Heart right ventricle (tissue), 16 donors: ENCODE measurements around the gene KIRREL1. TPM values are rescaled to one million over a fixed set of nuclear protein-coding genes. Genes with fewer than 3 reads are reported as not detected.
A peak's percentile ranks its signal among the peaks of the same experiment; 100 is the strongest.

Experiments
- ATAC-seq, 8 donors: fragments of 200-7000 bp; cut with Tn5 transposase; one replicate each; pipeline ENCODE4 v1.9.1; 2020; ENCODE audit warnings: mild to moderate bottlenecking in 8 of 8, moderate library complexity in 8 of 8, moderate number of reproducible peaks in 1 of 8
- DNase-seq, 2 donors: peaks; one replicate each; pipeline ENCODE4 v3.0.0-alpha.2; 2020
- H3K27ac ChIP-seq, 10 donors: fragments of 200-600 bp; sonication (generic) in 2 of 10; one replicate each; pipeline versions ENCODE4 v1.5.0 to v1.8.0; 2020 to 2022; ENCODE audit warnings: mild to moderate bottlenecking in 3 of 10
- H3K27me3 ChIP-seq, 7 donors: fragments of 200-600 bp; one replicate each; pipeline ENCODE4 v1.8.0; 2021 to 2022; ENCODE audit warnings: mild to moderate bottlenecking in 2 of 7
- H3K36me3 ChIP-seq, 9 donors: fragments of 200-600 bp; sonication (generic) in 1 of 9; one replicate each; pipeline versions ENCODE4 v1.5.0 to v1.8.0; 2020 to 2022; ENCODE audit warnings: mild to moderate bottlenecking in 2 of 9
- H3K4me1 ChIP-seq, 9 donors: fragments of 200-600 bp; sonication (generic) in 1 of 9; one replicate each; pipeline versions ENCODE4 v1.5.0 to v1.8.0; 2020 to 2022; ENCODE audit warnings: mild to moderate bottlenecking in 4 of 9
- H3K4me3 ChIP-seq, 10 donors: fragments of 200-600 bp; sonication (generic) in 2 of 10; one replicate each; pipeline versions ENCODE4 v1.5.0 to v1.8.0; 2020 to 2022; ENCODE audit warnings: mild to moderate bottlenecking in 7 of 10, moderate library complexity in 2 of 10
- H3K9me3 ChIP-seq, 11 donors: fragments of 200-600 bp in 10 of 11; sonication (generic) in 2 of 11; one replicate each; pipeline versions ENCODE4 v1.5.0 to v1.8.0; 2013 to 2022; ENCODE audit warnings: mild to moderate bottlenecking in 2 of 11, control low read depth in 1 of 11, moderate library complexity in 1 of 11
- CTCF ChIP-seq, 9 donors: fragments of 200-600 bp; sonication (generic) in 2 of 9; IDR thresholded peaks; one replicate each; pipeline versions ENCODE4 v1.5.0 to v1.8.0; 2021 to 2022; ENCODE audit warnings: antibody characterized with exemption in 9 of 9, mild to moderate bottlenecking in 5 of 9, moderate library complexity in 1 of 9
- WGBS, 2 donors: extraction: QIAGEN DNeasy Blood & Tissue Kit; methylation state at CpG; one replicate each; pipeline ENCODE4 v1.1.7; 2013; ENCODE audit warnings: inconsistent platforms in 1 of 2; 5-methylcytosine and 5-hydroxymethylcytosine counted together
- intact Hi-C, 10 donors: fragments of 100-400 bp; cut with DNase I; formaldehyde crosslinking; loops; one replicate each; pipeline versions ENCODE4 v1.11.1 to v1.14.2; 2022
- polyA plus RNA-seq, 2 donors: library from polyadenylated mRNA; stranded (reverse); fragments of 200-250 nt; gene quantifications; one replicate each; pipeline ENCODE4 v1.2.3, GENCODE V29; 2013
- total RNA-seq, 10 donors: library from RNA; stranded (reverse); fragmentation: NEBNext Ultra II Directional in 3 of 10; extraction: Animal tissue kit (Norgen Biotek cat#: 25700) in 3 of 10; gene quantifications; one replicate each; pipeline versions ENCODE4 v1.2.1 to v1.2.4, GENCODE V29; 2021 to 2023
- donor health status: Arrhythmogenic right ventricular cardiomyopathy.
- donor health status: ischemic (EF 13 %, LVEDD 7.1; RV severe dilation, severe dysfunction).
- donor health status: healthy with polysubstance abuse.
- donor health status: DM: no; HTN: yes; CAD: no.
- donor health status: DM: no; HTN: no; CAD: no.
- donor health status: ischemic (EF 25% LVEDD 6.9; RV normal size, moderate dysfunction).
- donor health status: ischemic (EF 25% LVEDD 5.7; RV mildly dilated, moderate dysfunction).
- donor health status: healthy.
- donor health status: DM: yes; HTN: yes; CAD: no.
- donor health status: Ischemic cardiomyopathy.
- donor health status: ischemic (EF 35%, LVEDD 5.7; RV mildly dilated, moderate dysfunction).
- donor health status: nonischemic (EF 11% LVEDD 7.7; RV severe dilation, severe dysfunction).
- donor health status: DM: yes; HTN: yes; CAD: no.
- donor health status: PGD.
- donor health status: ischemic (EF 29% LVEDD 5.4; RV normal size, mild dysfunction).
- donor health status: nonischemic (EF 23%, LVEDD 6.1; RV moderate dilation, normal function).

Gene KIRREL1
- total and polyA plus RNA-seq, 12 donors, result 4.1 to 14.7 (median 7.4) TPM

DNA sequence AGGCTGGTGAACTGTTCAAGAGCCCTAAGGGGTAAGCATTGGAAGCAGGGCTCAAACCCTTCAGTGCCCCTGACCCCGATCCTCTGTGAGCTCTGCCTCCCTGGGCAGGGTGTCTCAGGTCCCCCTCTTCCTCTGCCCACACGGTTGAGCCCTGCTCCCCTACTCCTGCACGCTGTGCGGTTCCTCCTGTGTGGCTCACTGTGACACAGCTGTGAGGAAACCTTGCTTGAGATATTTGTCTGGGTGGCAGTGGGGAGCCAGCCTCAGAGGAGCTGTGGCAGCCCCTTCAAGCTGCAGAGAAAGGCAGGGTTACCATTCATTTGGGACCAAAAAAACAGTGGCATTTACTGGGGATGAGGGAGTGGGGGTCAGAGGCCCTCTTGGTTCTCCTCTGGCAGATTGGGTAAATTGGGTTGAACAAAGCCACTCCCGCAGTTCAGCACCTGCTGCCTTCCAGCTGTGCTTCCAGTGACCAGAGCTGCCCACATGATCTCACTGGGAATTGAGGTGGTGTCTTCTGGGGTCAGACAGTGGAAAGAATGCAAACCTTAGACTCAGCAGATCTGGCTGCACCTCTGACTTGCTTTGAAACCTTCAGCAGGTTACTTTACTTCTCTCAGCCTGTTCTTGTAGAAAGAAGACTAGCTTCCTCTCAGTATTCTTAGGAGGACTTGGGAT is 126.7 kb downstream of the KIRREL1 start:
- DNase-seq, result no peak
- Histone ChIP-seq H3K36me3 (no peaks in the 10 kb centered on the region), H3K27me3 (peaks cover 0 to 62% (median 26%) of the 10 kb centered on the region in 7 donors), H3K4me1 (peaks cover 0 to 11% (median 0%) of the 10 kb centered on the region in 9 donors), H3K27ac (no peak overlapping the region), H3K4me3 (no peak overlapping the region), H3K9me3 (no peaks in the 10 kb centered on the region)
- ATAC-seq, result no peak
- WGBS, 2 donors, result 78 to 81% methylated on average over 5 of the region's 5 CpGs
- intact Hi-C loops, result loop anchor here (2.0 to 10.0 kb wide), 11 partner anchors 21 to 543 kb away; partner anchors contain the start of gene KIRREL1 (in 5 of the 10)
- TF ChIP-seq CTCF (IDR thresholded peaks at IDR 0.05), result no peak

DNA sequence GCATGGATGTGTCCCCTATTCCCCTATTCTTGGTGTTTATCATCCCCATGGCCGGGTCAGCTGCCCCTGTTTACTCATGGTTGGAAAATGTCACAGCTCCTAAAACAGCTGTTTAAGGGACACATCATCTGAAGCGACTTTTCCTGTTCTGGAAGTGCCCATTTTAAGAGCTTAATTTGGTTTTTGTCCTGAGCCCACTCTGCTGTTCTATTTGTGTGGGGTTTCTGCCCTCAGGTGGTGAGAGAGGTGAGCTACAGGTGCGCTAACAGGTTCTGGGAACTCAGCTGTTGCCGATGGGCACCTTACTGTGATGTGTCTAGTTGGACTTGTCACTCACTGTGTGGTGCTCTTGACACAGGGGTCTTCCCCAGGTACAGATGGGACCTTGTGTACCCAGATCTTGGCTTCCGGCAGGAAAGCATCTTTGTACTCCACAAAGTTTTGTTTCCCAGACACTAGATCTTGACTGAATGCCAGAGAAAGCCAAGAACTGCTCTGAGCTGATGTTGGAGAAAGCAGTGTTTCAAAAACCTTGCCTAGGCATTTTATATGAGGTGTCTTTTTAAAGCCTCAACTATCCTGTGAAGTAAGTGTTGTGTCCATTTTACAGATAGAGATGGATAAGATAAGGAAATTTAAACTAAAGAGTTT is 128.3 kb downstream of the KIRREL1 start:
- H3K4me3 ChIP-seq, result no peak overlapping the region
- intact Hi-C loops, result loop anchor here in 6 of 10 donors (2.0 to 10.0 kb wide), 9 partner anchors 127 to 544 kb away; partner anchors contain the start of gene KIRREL1 (in 2 of the 6)
- peak in 7 of 9 donors; percentile 32 to 55 (median 41) for TF ChIP-seq CTCF (IDR thresholded peaks at IDR 0.05)
- DNase-seq (no peak), ATAC-seq (no peak)
- H3K4me1 ChIP-seq, result peaks cover 0 to 11% (median 0%) of the 10 kb centered on the region in 9 donors
- peaks cover 0 to 49% (median 13%) of the 10 kb centered on the region in 7 donors for H3K27me3 ChIP-seq
- H3K36me3 ChIP-seq, result no peaks in the 10 kb centered on the region
- H3K27ac ChIP-seq, result no peak overlapping the region
- H3K9me3 ChIP-seq, result no peaks in the 10 kb centered on the region
- 27 to 33% methylated on average over 5 of the region's 5 CpGs for WGBS, 2 donors

DNA sequence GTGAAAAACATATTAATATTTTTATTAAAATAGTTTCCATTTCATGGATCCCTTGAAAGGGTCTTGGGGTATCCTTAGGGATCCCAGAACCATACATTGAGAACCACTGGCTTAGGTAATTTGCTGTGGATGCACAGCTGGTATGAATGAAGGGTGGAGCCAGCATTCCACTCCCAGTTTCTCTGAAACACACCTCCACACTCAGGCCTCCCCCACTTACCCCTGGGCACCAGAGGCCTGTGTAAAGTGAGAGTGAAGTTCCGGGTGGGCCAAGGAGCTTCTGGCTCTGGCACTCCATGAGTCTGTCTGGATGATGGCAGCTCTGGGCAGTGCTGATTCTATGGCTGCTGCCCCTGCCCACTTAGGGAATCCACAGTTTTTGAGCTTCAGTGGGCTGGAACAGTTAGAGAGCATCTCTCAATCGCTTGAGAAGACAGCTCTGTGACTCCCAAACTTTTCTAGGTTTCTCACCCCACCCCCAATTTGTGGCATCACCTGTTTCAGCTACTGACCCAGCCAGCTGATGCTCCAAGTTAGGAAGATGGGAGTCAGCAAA is 129.5 kb downstream of the KIRREL1 start:
- no peak overlapping the region for H3K27ac ChIP-seq
- H3K27me3 ChIP-seq, result peaks cover 0 to 37% (median 9%) of the 10 kb centered on the region in 7 donors
- TF ChIP-seq CTCF (IDR thresholded peaks at IDR 0.05), result no peak
- DNase-seq (no peak), ATAC-seq (no peak)
- no peak overlapping the region for H3K4me3 ChIP-seq
- intact Hi-C loops, result loop anchor here in 6 of 10 donors (5.0 to 10.0 kb wide), 8 partner anchors 128 to 546 kb away; partner anchors contain the start of gene KIRREL1 (in 2 of the 6)
- peaks cover 0 to 7% (median 0%) of the 10 kb centered on the region in 9 donors for H3K4me1 ChIP-seq
- H3K36me3 ChIP-seq, result no peaks in the 10 kb centered on the region
- 86 to 89% methylated on average over 2 of the region's 2 CpGs for WGBS, 2 donors
- no peaks in the 10 kb centered on the region for H3K9me3 ChIP-seq

DNA sequence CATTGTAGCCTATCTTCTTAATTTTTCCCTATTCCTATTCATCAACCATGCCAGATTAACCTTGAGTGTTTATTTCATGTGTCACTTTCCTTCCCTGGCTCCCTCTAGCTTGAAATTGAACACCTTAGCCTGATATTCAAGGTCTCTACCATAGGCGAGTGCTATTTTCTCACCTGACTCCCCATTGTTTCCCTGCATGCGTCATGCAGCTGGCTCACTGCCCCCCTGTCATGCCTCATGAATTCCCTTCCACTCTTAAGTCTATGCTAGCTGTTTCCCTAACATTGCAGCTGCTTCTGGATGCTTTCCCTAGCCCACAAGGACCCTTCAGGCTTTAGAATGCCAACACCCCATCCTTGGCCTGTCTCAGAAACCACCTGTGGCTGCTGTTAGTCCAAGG is 130.6 kb downstream of the KIRREL1 start:
- peak in 1 of 8 donors; percentile 27 for ATAC-seq
- H3K27me3 ChIP-seq, result peaks cover 0 to 25% (median 9%) of the 10 kb centered on the region in 7 donors
- intact Hi-C loops, result loop anchor here in 9 of 10 donors (1.0 to 10.0 kb wide), 14 partner anchors 27 to 547 kb away; partner anchors contain the start of gene KIRREL1 (in 4 of the 9)
- WGBS, 2 donors, result 89 to 92% methylated on average over 2 of the region's 2 CpGs
- TF ChIP-seq CTCF (IDR thresholded peaks at IDR 0.05), result no peak
- H3K9me3 ChIP-seq, result no peaks in the 10 kb centered on the region
- peaks cover 0 to 4% (median 0%) of the 10 kb centered on the region in 9 donors for H3K4me1 ChIP-seq
- H3K36me3 ChIP-seq, result no peaks in the 10 kb centered on the region
- DNase-seq, result no peak
- H3K27ac ChIP-seq, result no peak overlapping the region
- no peak overlapping the region for H3K4me3 ChIP-seq
